H9 (cell line): ENCODE measurements around the gene PDK4. TPM values are rescaled to one million over a fixed set of nuclear protein-coding genes. Genes with fewer than 3 reads are reported as not detected.

Experiments
- DNase-seq: peaks from one replicate; pipeline ENCODE4 v3.0.0-alpha.2; 2017
- H2AFZ ChIP-seq: one replicate; pipeline ENCODE4 v1.6.1; 2013; ENCODE audit warnings: mild to moderate bottlenecking, low read length, control low read depth, moderate library complexity
- H2AK5ac ChIP-seq: 2 replicates; pipeline ENCODE4 v1.6.1; 2013; ENCODE audit warnings: low read length, control low read depth, mixed read lengths; ENCODE audit not compliant: insufficient read length
- H2BK120ac ChIP-seq: one replicate; pipeline ENCODE4 v1.6.1; 2013; ENCODE audit warnings: low read depth, mild to moderate bottlenecking, low read length, control low read depth, inconsistent platforms; ENCODE audit not compliant: poor library complexity, severe bottlenecking
- H2BK12ac ChIP-seq: 2 replicates; pipeline ENCODE4 v1.6.1; 2013; ENCODE audit warnings: low read length, control low read depth, mixed read lengths, low read depth; ENCODE audit not compliant: insufficient read length
- H2BK15ac ChIP-seq: 2 replicates; pipeline ENCODE4 v1.6.1; 2013; ENCODE audit warnings: low read depth, low read length, control low read depth
- H2BK20ac ChIP-seq: one replicate; pipeline ENCODE4 v1.6.1; 2013; ENCODE audit warnings: low read depth, mild to moderate bottlenecking, low read length, control low read depth, inconsistent platforms; ENCODE audit not compliant: poor library complexity, severe bottlenecking
- H2BK5ac ChIP-seq: 2 replicates; pipeline ENCODE4 v1.6.1; 2013; ENCODE audit warnings: low read length, control low read depth, mixed read lengths; ENCODE audit not compliant: insufficient read length
- H3K14ac ChIP-seq: 2 replicates; pipeline ENCODE4 v1.6.1; 2013; ENCODE audit warnings: low read length, control low read depth; ENCODE audit not compliant: insufficient read depth
- H3K18ac ChIP-seq: 2 replicates; pipeline ENCODE4 v1.6.1; 2013; ENCODE audit warnings: low read depth, mild to moderate bottlenecking, mixed read lengths, low read length, control low read depth; ENCODE audit not compliant: insufficient read length
- H3K23ac ChIP-seq: 2 replicates; pipeline ENCODE4 v1.6.1; 2013; ENCODE audit warnings: low read length, control low read depth, mixed read lengths, low read depth; ENCODE audit not compliant: insufficient read length
- H3K23me2 ChIP-seq: 2 replicates; pipeline ENCODE4 v1.6.1; 2013; ENCODE audit warnings: low read depth, mild to moderate bottlenecking, mixed read lengths, low read length, control low read depth; ENCODE audit not compliant: insufficient read length, poor library complexity, severe bottlenecking
- H3K27ac ChIP-seq: 2 replicates; pipeline ENCODE4 v1.5.1; 2013; ENCODE audit warnings: low read length, control low read depth, mixed read lengths, low read depth; ENCODE audit not compliant: insufficient read length
- H3K27me3 ChIP-seq: 2 replicates; pipeline ENCODE4 v1.6.1; 2013; ENCODE audit warnings: low read length, control low read depth, inconsistent platforms; ENCODE audit not compliant: insufficient read depth
- H3K4ac ChIP-seq: 2 replicates; pipeline ENCODE4 v1.6.1; 2013; ENCODE audit warnings: low read depth, mild to moderate bottlenecking, control low read depth, inconsistent platforms, low read length, moderate library complexity
- H3K4me1 ChIP-seq: 2 replicates; pipeline ENCODE4 v1.6.1; 2013; ENCODE audit warnings: low read length, control low read depth, inconsistent platforms; ENCODE audit not compliant: insufficient read depth
- H3K4me2 ChIP-seq: 2 replicates; pipeline ENCODE4 v1.6.1; 2013; ENCODE audit warnings: low read length, control low read depth, mixed read lengths; ENCODE audit not compliant: insufficient read length, insufficient read depth
- H3K56ac ChIP-seq: 2 replicates; pipeline ENCODE4 v1.6.1; 2013; ENCODE audit warnings: low read depth, mild to moderate bottlenecking, mixed read lengths, low read length, control low read depth; ENCODE audit not compliant: insufficient read length
- H3K79me1 ChIP-seq: 2 replicates; pipeline ENCODE4 v1.6.1; 2013; ENCODE audit warnings: low read depth, mild to moderate bottlenecking, moderate library complexity, low read length, control low read depth, inconsistent platforms; ENCODE audit not compliant: insufficient read depth, poor library complexity, severe bottlenecking
- H3K79me2 ChIP-seq: 2 replicates; pipeline ENCODE4 v1.6.1; 2013; ENCODE audit warnings: low read length, control low read depth, inconsistent platforms; ENCODE audit not compliant: insufficient read depth
- H3K9ac ChIP-seq: 2 replicates; pipeline ENCODE4 v1.6.1; 2013; ENCODE audit warnings: low read length, control low read depth, mixed read lengths; ENCODE audit not compliant: insufficient read length; ENCODE audit errors: extremely low read depth
- H3K9me3 ChIP-seq: one replicate; pipeline ENCODE4 v1.6.1; 2013; ENCODE audit warnings: low read depth, low read length, inconsistent platforms; ENCODE audit not compliant: control insufficient read depth
- H3T11ph ChIP-seq: one replicate; pipeline ENCODE4 v1.6.1; 2013; ENCODE audit warnings: mild to moderate bottlenecking, low read length, control low read depth, inconsistent platforms
- H4K20me1 ChIP-seq: one replicate; pipeline ENCODE4 v1.6.1; 2013; ENCODE audit not compliant: control insufficient read depth, insufficient read length, insufficient read depth
- H4K5ac ChIP-seq: 2 replicates; pipeline ENCODE4 v1.6.1; 2013; ENCODE audit warnings: low read depth, mild to moderate bottlenecking, mixed read lengths, low read length, control low read depth; ENCODE audit not compliant: insufficient read length
- H4K8ac ChIP-seq: replicated peaks from 2 replicates; pipeline ENCODE4 v1.6.1; 2013; ENCODE audit warnings: low read length, control low read depth, mixed read lengths, low read depth; ENCODE audit not compliant: insufficient read length
- H4K91ac ChIP-seq: 2 replicates; pipeline ENCODE4 v1.6.1; 2013; ENCODE audit warnings: low read depth, mild to moderate bottlenecking, moderate library complexity, mixed read lengths, low read length, control low read depth; ENCODE audit not compliant: insufficient read length
- H3K27ac Mint-ChIP-seq, 3 experiments: 2 replicates in 2 of 3; 3 replicates in 1 of 3; pipeline ENCODE4 v1.8.0; 2020 to 2021; ENCODE audit warnings: mixed read lengths in 3 of 3, mild to moderate bottlenecking in 1 of 3, moderate library complexity in 1 of 3
- H3K27me3 Mint-ChIP-seq: 2 replicates; pipeline ENCODE4 v1.8.0; 2021; ENCODE audit warnings: low read depth, mild to moderate bottlenecking, moderate library complexity, mixed read lengths
- H3K36me3 Mint-ChIP-seq, 3 experiments: 2 replicates in 2 of 3; 3 replicates in 1 of 3; pipeline ENCODE4 v1.8.0; 2020 to 2021; ENCODE audit warnings: low read depth in 3 of 3, mixed read lengths in 3 of 3; ENCODE audit not compliant: insufficient read depth in 1 of 3
- H3K4me1 Mint-ChIP-seq, 2 experiments: 2 replicates each; pipeline ENCODE4 v1.8.0; 2020; ENCODE audit warnings: mixed read lengths in 2 of 2
- H3K4me3 Mint-ChIP-seq, 2 experiments: 2 replicates in 1 of 2; 3 replicates in 1 of 2; pipeline ENCODE4 v1.8.0; 2020 to 2021; ENCODE audit warnings: mild to moderate bottlenecking in 2 of 2, mixed read lengths in 2 of 2, moderate library complexity in 1 of 2
- H3K9me3 Mint-ChIP-seq, 2 experiments: 2 replicates in 1 of 2; 3 replicates in 1 of 2; pipeline ENCODE4 v1.8.0; 2020; ENCODE audit warnings: mild to moderate bottlenecking in 2 of 2, mixed read lengths in 2 of 2, moderate library complexity in 1 of 2
- WGBS: extraction: QIAGEN DNeasy Blood & Tissue Kit; methylation state at CpG from one replicate; pipeline ENCODE4 v1.1.7; 2013; ENCODE audit warnings: missing lambda C conversion rate, low lambda C conversion rate, mixed read lengths; ENCODE audit not compliant: insufficient read length; ENCODE audit errors: extremely low coverage; 5-methylcytosine and 5-hydroxymethylcytosine counted together
- total RNA-seq: library from RNA; stranded (reverse); gene quantifications from 2 replicates; pipeline ENCODE4 v1.2.1, GENCODE V29; 2021
- TF ChIP-seq, protein P1 (sequence below): fragments of 200-600 bp; sonication (generic); conservative IDR thresholded peaks from 3 replicates; pipeline ENCODE4 v1.8.0; 2021; ENCODE audit warnings: antibody characterized with exemption, mild to moderate bottlenecking

Gene PDK4
- total RNA-seq, 1 experiment from 2014 or later, result not detected

DNA sequence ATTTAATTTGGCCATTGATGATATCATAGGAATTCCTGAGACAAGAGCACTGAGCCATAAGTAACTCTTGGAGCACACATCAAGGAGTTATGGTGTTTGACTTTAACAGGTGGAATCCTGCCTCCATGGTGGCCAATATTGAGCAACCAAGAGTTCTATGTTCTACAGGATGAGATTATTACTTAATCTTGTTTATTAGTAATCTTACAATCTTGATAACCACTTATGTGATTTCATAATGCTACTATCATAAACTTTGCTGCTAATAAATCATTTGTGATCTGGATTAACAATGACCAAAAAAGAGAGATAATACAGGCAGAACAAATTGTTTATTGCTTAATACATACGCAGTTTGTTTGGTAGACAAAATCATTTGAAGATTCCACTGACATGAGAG lies 27.5 kb upstream of the PDK4 start:
- H3T11ph ChIP-seq, result no peak overlapping the region
- no peaks in the 10 kb centered on the region for H4K20me1 ChIP-seq
- no peak overlapping the region for H3K9ac ChIP-seq
- Mint-ChIP-seq H3K27ac (no peak overlapping the region), H3K4me1 (no peaks in the 10 kb centered on the region), H3K27me3 (peaks cover 8% of the 10 kb centered on the region), H3K9me3 (no peaks in the 10 kb centered on the region), H3K36me3 (no peaks in the 10 kb centered on the region), H3K4me3 (no peak overlapping the region)
- no peak overlapping the region for H2BK15ac ChIP-seq
- no peaks in the 10 kb centered on the region for H3K27me3 ChIP-seq
- TF ChIP-seq, protein P1, sequence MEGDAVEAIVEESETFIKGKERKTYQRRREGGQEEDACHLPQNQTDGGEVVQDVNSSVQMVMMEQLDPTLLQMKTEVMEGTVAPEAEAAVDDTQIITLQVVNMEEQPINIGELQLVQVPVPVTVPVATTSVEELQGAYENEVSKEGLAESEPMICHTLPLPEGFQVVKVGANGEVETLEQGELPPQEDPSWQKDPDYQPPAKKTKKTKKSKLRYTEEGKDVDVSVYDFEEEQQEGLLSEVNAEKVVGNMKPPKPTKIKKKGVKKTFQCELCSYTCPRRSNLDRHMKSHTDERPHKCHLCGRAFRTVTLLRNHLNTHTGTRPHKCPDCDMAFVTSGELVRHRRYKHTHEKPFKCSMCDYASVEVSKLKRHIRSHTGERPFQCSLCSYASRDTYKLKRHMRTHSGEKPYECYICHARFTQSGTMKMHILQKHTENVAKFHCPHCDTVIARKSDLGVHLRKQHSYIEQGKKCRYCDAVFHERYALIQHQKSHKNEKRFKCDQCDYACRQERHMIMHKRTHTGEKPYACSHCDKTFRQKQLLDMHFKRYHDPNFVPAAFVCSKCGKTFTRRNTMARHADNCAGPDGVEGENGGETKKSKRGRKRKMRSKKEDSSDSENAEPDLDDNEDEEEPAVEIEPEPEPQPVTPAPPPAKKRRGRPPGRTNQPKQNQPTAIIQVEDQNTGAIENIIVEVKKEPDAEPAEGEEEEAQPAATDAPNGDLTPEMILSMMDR, result no peak
- no peak overlapping the region for H4K8ac ChIP-seq
- H3K9me3 ChIP-seq, result no peaks in the 10 kb centered on the region
- no peak overlapping the region for H3K23ac ChIP-seq
- no peak overlapping the region for H3K18ac ChIP-seq
- H3K4ac ChIP-seq, result no peak overlapping the region
- H3K4me1 ChIP-seq, result no peaks in the 10 kb centered on the region
- H2BK20ac ChIP-seq, result no peak overlapping the region
- H2BK120ac ChIP-seq, result no peak overlapping the region
- H3K79me1 ChIP-seq, result no peaks in the 10 kb centered on the region
- no peak overlapping the region for H3K14ac ChIP-seq
- no peak for DNase-seq
- WGBS, result no CpG with 5 or more reads among the region's 1 CpG
- H2BK5ac ChIP-seq, result no peak overlapping the region
- H3K23me2 ChIP-seq, result no peaks in the 10 kb centered on the region
- H2AK5ac ChIP-seq, result no peak overlapping the region
- H3K4me2 ChIP-seq, result no peak overlapping the region
- H2AFZ ChIP-seq, result no peak overlapping the region
- no peak overlapping the region for H3K56ac ChIP-seq
- H3K79me2 ChIP-seq, result no peaks in the 10 kb centered on the region
- H3K27ac ChIP-seq, result no peak overlapping the region
- H2BK12ac ChIP-seq, result no peak overlapping the region
- H4K5ac ChIP-seq, result no peak overlapping the region
- H4K91ac ChIP-seq, result no peak overlapping the region
